NCI-H748 (cell line): ENCODE results near the gene SSR3.
A peak's percentile ranks its signal among the peaks of the same experiment; 100 is the strongest.
"Not testable (repeated sequence)": the region's sequence is repeated elsewhere in the genome, so short reads cannot be mapped to it uniquely, and the experiment has no call there.

Experiments
- DNase-seq: peaks from one replicate; lab custom pipeline; 2025; ENCODE audit not compliant: unreplicated experiment; lab: John Stamatoyannopoulos, UW

The SSR3 gene

GRCh38 chr3:156554842-156555687 is at the start of gene SSR3:
Gene SSR3, minus strand, starts transcription at chr3:156555117. Its CDS starts 28 bp downstream, at chr3:156555089.
- DNase-seq: peak; percentile 98

GRCh38 chr3:156604064-156604641 is 49.2 kb upstream of the SSR3 start:
- DNase-seq: no peak

DNA sequence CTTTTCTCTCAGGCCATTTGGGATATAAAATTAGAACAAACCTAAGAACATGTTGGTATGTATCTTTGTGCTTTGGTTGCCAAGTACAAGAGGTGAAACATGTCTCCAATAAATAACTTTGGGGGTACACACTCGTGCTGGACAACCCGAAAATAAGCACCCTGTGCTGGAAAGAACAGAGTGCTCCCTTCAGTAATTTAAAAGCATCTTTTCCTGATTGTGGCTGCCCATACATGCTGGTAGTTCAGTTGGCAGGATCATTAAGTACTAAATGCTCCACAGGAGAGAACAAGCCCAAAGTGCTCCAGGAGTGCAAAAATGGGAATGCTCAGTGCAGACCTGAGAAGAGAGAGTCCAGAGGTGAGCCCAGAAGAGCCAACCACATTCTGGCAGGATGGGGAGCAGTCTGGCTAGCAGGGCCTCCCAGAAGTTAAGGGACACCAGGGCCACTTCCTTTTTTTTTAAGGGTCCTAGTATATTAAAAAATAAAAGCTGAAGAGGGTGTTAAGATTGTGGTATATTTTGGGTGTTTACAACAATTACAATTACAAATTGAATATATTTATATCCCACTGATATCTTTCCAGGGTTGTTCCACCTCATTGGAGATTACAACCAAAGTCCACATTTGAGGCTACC is 48.6 kb upstream of the SSR3 start:
- DNase-seq: no peak

DNA sequence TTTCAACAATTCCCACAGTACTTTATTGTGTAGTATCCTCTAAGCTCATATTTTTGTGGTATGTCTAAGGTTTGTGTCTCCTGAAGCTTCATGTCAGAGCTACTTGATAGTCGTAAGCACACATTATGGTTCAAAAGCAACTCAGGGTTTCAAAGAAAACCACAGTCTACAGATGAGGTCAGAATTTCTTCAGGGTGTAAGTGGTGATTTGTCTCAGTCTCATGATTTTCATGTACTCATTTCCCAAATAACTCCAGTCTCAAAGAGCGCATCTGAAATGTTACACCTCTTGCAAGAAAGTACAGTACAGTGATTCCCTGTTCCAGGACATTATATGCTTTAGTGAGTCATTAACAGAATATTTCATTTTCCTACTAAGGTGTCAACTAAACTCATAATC is 47.5 kb upstream of the SSR3 start:
- DNase-seq: no peak

GRCh38 chr3:156601497-156601896 is 46.6 kb upstream of the SSR3 start:
- DNase-seq: no peak

DNA sequence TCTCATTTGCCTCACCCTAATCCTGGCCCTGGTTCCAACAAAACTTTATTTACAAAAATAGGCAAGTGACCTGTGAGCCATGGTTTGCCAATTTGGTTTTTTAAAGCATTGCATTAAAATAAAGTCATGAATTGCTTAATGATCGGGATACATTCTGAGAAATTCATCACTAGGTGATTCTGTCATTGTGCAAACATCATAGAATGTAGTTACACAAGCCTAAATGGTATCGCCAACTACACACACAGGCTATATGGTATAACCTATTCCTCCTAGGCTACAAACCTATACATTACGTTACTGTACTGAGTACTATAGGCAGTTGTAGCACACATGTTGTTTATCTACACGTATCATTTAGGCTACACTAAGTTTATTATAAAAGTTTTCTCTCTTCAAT is 45.9 kb upstream of the SSR3 start:
- DNase-seq: no peak

- no peak for DNase-seq
These were observed 44.4 kb upstream of the SSR3 start for GRCh38 chr3:156599089-156599874.

GRCh38 chr3:156598413-156598812 is 43.5 kb upstream of the SSR3 start:
- no peak for DNase-seq

- DNase-seq: no peak
These were observed 39.3 kb upstream of the SSR3 start for GRCh38 chr3:156594219-156594683.

DNA sequence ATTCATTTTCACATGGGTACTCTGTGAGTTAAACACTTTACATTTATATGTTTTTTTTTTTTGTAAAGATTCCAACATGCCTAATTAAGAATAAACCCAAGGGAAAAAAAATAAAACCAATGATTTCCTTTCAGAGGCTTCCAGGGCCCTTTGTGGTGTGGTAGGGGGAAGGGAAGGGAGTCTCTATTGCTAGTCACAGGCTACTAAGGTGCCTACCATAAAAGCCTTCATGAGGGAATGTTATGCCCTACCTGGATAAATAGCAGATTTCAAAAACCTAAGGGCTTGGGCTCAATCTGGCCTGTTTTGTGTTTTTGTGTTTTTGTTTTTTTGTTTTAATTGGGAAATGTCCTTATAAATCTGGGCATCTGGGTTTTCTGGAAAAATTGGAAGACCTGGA is 38.9 kb upstream of the SSR3 start:
- no peak for DNase-seq

- not testable (repeated sequence) for DNase-seq
These were observed 34.9 kb upstream of the SSR3 start for GRCh38 chr3:156589806-156590205.

DNA sequence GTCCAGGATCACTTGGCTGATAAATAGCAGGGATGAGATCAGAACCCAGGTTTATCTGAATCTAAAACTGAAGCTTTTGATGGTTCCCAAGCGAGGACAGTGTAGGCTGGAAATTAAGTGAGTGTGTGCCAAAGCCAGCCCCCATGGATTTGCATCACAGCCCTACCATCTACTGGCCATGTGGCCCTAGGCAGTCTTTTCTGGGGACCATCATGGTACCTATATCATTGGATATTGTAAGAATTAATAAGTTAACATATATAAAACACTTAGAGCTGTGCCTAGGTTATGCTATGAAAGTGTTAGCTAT is 32.8 kb upstream of the SSR3 start:
- no peak for DNase-seq

DNA sequence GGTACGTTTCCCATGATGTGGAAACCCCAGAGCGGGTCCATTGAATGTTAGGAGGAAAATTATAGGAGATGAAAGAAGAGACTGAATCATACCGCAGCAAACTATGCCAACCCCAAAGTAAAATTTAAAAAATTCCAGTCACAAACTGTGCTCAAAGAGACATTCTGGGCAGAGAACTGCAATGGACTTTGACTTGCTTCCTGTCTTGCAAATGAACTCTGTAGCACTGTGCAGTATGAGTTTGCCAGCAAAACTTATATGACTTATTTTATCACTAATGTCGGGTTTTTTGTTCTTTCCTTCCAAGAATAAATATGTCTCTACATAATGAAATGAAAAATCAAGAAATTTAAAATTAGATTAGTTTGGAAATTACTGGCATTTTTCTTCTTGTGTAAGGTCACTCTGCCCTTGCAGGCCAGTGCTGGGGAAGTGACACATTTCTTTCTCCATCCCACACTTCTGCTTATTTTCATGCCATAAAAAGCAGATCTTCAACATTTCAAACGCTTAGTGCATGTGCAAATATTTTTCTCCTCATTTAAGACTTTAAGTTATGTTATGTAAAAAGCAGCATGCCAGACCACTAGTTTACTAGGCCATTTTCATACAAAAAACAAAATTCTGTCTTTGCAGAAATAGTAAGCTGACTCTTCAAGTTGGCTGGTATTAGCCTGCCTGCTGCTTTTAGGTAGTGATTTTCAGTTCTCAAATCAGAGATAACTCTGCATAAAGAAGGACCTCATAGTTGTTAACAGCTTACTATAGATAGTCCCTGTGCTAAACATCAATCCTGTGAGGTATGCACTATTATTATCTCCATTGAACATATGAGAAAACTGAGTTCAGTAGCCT is 32.2 kb upstream of the SSR3 start:
- no peak for DNase-seq

- DNase-seq: no peak
These were observed 28.6 kb upstream of the SSR3 start for GRCh38 chr3:156583469-156583868.

DNA sequence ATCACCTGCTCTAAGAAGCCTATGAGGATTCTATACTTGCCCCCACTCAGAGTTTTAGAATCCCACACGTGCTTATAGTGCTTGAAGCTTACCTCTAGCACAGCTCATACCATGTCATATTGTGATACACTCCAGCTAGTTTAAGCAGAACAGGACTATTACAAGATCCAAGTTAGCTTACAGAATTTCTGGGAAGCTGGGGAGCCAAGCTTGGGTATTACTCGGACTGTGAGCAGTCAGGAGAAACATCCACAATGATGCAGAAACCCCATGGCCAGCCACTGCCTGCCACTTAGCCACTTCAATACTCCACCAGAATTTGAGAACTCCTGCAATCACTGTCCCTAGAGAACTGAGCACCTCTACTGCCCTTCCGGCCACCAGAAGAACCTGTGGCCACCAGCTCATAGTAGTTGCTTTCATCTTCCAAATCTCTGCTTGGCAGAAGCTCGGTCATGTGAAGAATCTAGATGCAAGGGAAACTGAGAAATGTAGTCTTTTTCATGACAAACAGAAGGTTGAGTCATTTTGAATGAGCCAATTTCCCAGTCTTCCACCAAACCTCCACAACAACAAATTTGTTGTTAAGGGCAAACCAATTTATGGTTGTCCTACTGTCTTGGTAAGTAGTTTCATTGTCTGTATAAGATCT is 27.7 kb upstream of the SSR3 start:
- no peak for DNase-seq

DNA sequence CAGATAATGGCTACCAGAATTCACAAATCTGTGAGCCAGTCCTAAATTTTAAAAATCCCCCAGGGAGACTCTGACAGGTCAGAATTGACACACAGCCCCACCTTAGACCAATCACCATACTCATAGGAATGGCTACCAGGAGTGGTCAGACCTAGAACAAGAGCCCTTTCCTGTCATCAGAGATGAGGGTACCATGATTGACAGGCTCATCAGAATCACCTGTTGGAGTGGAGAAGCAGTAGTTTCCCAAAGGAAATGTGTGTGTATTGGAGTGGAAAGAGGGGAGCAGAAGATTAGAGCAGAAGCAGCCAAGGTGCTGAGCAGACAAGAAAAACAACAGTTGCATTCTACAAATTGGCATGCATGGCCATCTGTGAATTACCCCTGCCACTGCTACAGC is 27.0 kb upstream of the SSR3 start:
- DNase-seq: no peak

DNA sequence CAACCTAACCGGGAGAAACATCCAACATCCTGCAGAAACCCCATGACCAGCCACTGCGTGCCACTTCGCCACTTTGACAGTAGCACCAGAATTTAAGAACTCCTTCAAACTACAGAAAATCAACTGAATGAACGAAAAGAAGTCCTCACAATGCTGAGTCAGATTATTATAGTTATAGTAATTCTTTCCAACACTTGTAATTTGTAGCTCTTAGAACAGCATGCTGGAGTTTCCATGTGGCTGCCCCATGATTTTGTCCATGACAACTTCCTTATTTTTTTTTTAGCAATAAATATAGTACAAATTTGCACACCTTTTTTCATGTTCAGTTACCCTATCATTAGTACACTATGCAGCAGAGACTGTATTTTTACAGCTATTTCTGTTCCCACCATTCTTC is 26.1 kb upstream of the SSR3 start:
- no peak for DNase-seq

DNA sequence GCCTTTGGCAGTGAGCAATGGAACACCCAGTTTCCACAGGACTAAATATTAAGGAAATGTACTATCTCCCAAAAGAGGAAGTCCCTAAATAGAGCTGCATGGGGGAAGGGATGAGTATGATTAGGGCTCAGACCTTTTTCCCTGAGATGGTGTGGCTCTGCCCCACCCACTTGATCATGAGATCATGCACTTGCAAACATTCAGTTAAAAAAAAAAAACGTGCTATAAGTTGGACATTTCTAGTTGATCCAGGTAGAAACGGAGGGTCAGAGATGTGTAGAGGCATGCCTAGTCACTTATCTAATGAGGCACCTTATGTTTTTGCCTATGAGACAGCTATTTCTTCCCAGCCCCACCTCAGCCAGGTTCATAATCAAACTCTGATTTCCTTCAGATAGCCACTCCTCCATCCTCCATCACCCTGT is 24.5 kb upstream of the SSR3 start:
- no peak for DNase-seq

DNA sequence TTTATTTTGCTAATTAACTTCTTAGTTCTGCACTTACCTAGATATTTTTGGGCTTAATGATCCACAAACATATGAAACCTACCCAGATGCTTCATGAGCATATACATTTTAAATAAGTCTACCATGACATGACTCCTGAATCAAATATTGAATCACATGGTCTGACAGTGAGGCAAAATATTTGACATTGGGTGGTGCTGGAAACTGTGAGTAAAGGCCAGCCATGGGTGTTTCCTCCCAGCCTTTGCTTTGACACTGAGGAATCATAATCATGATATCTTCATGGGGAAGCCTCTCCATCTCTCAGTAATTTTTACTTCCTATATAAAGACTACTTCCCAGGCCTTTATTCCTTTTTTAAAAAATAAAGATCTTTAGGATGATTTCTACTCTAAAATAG is 22.8 kb upstream of the SSR3 start:
- DNase-seq: no peak
